ENCODE results near the gene MMP2. TPM values are rescaled to one million over a fixed set of nuclear protein-coding genes. Genes with fewer than 3 reads are reported as not detected.

The MMP2 gene
- total and polyA plus RNA-seq, 7 donors: 16.0 to 60.9 (median 23.2) TPM

GRCh38 chr16:55502801-55503366 lies 23.9 kb downstream of the MMP2 start:
- Histone ChIP-seq H3K4me3 (no peak overlapping the region), H3K27ac (no peak overlapping the region), H3K9me3 (no peaks in the 10 kb centered on the region), H3K4me1 (peaks cover 15% of the 10 kb centered on the region), H3K27me3 (ENCODE audit: insufficient read depth in 3 of 3, low read length in 2 of 3) (peaks cover 0 to 2% (median 0%) of the 10 kb centered on the region in 3 donors), H3K36me3 (ENCODE audit: insufficient read depth in 1 of 2, low read depth in 1 of 2) (no peaks in the 10 kb centered on the region)
- DNase-seq: peak; percentile 85 to 92
- TF ChIP-seq CTCF (IDR thresholded peaks at IDR 0.05): no peak
- intact Hi-C loops (cut with DNase I): no loop called here
- 8 to 11% (median 9%) methylated on average over 13 of the region's 13 CpGs for WGBS, 3 donors
- ATAC-seq: peak; percentile 55 to 82 (median 71)

- H3K27ac ChIP-seq: no peak overlapping the region
- H3K36me3 ChIP-seq (ENCODE audit: insufficient read depth in 1 of 2, low read depth in 1 of 2): no peaks in the 10 kb centered on the region
- TF ChIP-seq CTCF (IDR thresholded peaks at IDR 0.05): no peak
- peaks cover 0 to 2% (median 0%) of the 10 kb centered on the region in 3 donors for H3K27me3 ChIP-seq (ENCODE audit: insufficient read depth in 3 of 3, low read length in 2 of 3)
- ATAC-seq (no peak), DNase-seq (no peak)
- peaks cover 15% of the 10 kb centered on the region for H3K4me1 ChIP-seq
- WGBS, 3 donors: 93 to 95% (median 93%) methylated on average over 8 of the region's 8 CpGs
- intact Hi-C loops (cut with DNase I): no loop called here
- no peak overlapping the region for H3K4me3 ChIP-seq
- no peaks in the 10 kb centered on the region for H3K9me3 ChIP-seq
These were observed 24.9 kb downstream of the MMP2 start for GRCh38 chr16:55503726-55504550.

- no peak overlapping the region for H3K4me3 ChIP-seq
- DNase-seq: no peak
- WGBS, 3 donors: 95 to 98% (median 97%) methylated on average over 10 of the region's 10 CpGs
- H3K36me3 ChIP-seq (ENCODE audit: insufficient read depth in 1 of 2, low read depth in 1 of 2): no peaks in the 10 kb centered on the region
- H3K9me3 ChIP-seq: no peaks in the 10 kb centered on the region
- H3K27ac ChIP-seq: no peak overlapping the region
- peaks cover 0 to 2% (median 0%) of the 10 kb centered on the region in 3 donors for H3K27me3 ChIP-seq (ENCODE audit: insufficient read depth in 3 of 3, low read length in 2 of 3)
- H3K4me1 ChIP-seq: peaks cover 15% of the 10 kb centered on the region
- intact Hi-C loops (cut with DNase I): no loop called here
- ATAC-seq: no peak
- no peak for TF ChIP-seq CTCF (IDR thresholded peaks at IDR 0.05)
These were observed 26.5 kb downstream of the MMP2 start for GRCh38 chr16:55505333-55506015.

- Histone ChIP-seq H3K27me3 (ENCODE audit: insufficient read depth in 3 of 3, low read length in 2 of 3) (peaks cover 0 to 2% (median 0%) of the 10 kb centered on the region in 3 donors), H3K27ac (no peak overlapping the region), H3K4me3 (no peak overlapping the region), H3K9me3 (no peaks in the 10 kb centered on the region), H3K4me1 (peaks cover 13% of the 10 kb centered on the region), H3K36me3 (ENCODE audit: insufficient read depth in 1 of 2, low read depth in 1 of 2) (no peaks in the 10 kb centered on the region)
- no peak for TF ChIP-seq CTCF (IDR thresholded peaks at IDR 0.05)
- ATAC-seq: no peak
- no peak for DNase-seq
- 80 to 84% (median 81%) methylated on average over 7 of the region's 7 CpGs for WGBS, 3 donors
- intact Hi-C loops (cut with DNase I): no loop called here
These were observed 27.1 kb downstream of the MMP2 start for GRCh38 chr16:55506083-55506482.
